NCI-H2227 (cell line): ENCODE measurements around the gene ACBD6.
"Not testable (repeated sequence)": the region's sequence is repeated elsewhere in the genome, so short reads cannot be mapped to it uniquely, and the experiment has no call there.

Experiments
- DNase-seq: peaks from one replicate; lab custom pipeline; 2025; ENCODE audit not compliant: unreplicated experiment; lab: John Stamatoyannopoulos, UW

ACBD6 gene

GRCh38 chr1:180494370-180494769 lies 8.0 kb downstream of the ACBD6 start:
- DNase-seq, result no peak

GRCh38 chr1:180489976-180490375 lies 12.4 kb downstream of the ACBD6 start:
- DNase-seq, result no peak

GRCh38 chr1:180489313-180489712 lies 13.1 kb downstream of the ACBD6 start:
- DNase-seq, result no peak

GRCh38 chr1:180488661-180489060 lies 13.7 kb downstream of the ACBD6 start:
- no peak for DNase-seq

- peak; percentile 65 for DNase-seq
These were observed 16.3 kb downstream of the ACBD6 start for GRCh38 chr1:180486092-180486491.

GRCh38 chr1:180484490-180484889 lies 17.9 kb downstream of the ACBD6 start:
- no peak for DNase-seq

GRCh38 chr1:180482425-180483275 lies 19.7 kb downstream of the ACBD6 start:
- DNase-seq, result peak; percentile 71

GRCh38 chr1:180470031-180470430 lies 32.3 kb downstream of the ACBD6 start:
- DNase-seq, result no peak

GRCh38 chr1:180468311-180468710 lies 34.1 kb downstream of the ACBD6 start:
- no peak for DNase-seq

- DNase-seq, result no peak
These were observed 40.3 kb downstream of the ACBD6 start for GRCh38 chr1:180462102-180462501.

GRCh38 chr1:180461682-180462081 lies 40.7 kb downstream of the ACBD6 start:
- not testable (repeated sequence) for DNase-seq

- no peak for DNase-seq
These were observed 43.6 kb downstream of the ACBD6 start for GRCh38 chr1:180458807-180459206.

GRCh38 chr1:180456191-180456590 lies 46.2 kb downstream of the ACBD6 start:
- DNase-seq, result no peak

- no peak for DNase-seq
These were observed 50.9 kb downstream of the ACBD6 start for GRCh38 chr1:180451504-180451903.

GRCh38 chr1:180444522-180444921 lies 57.9 kb downstream of the ACBD6 start:
- no peak for DNase-seq

GRCh38 chr1:180440335-180440734 lies 62.0 kb downstream of the ACBD6 start:
- DNase-seq, result no peak

- no peak for DNase-seq
These were observed 66.8 kb downstream of the ACBD6 start for GRCh38 chr1:180435566-180435965.

GRCh38 chr1:180433873-180434272 lies 68.5 kb downstream of the ACBD6 start:
- no peak for DNase-seq

GRCh38 chr1:180431683-180432082 lies 70.7 kb downstream of the ACBD6 start:
- DNase-seq, result no peak

GRCh38 chr1:180428782-180429695 lies 73.3 kb downstream of the ACBD6 start:
- no peak for DNase-seq

GRCh38 chr1:180425952-180426351 lies 76.4 kb downstream of the ACBD6 start:
- no peak for DNase-seq
